Neural cell (in vitro differentiated cells): ENCODE measurements around the gene GPT2. TPM values are rescaled to one million over a fixed set of nuclear protein-coding genes. Genes with fewer than 3 reads are reported as not detected.
A peak's percentile ranks its signal among the peaks of the same experiment; 100 is the strongest.

Source experiments
- H2AFZ ChIP-seq: fragments of 200-600, 300-800 bp; sonication (generic), shearing (Covaris generic); 2 replicates; pipeline ENCODE4 v1.6.0; 2014; ENCODE audit warnings: low read depth, mild to moderate bottlenecking, antibody characterized with exemption, low read length, moderate library complexity
- H3F3A ChIP-seq: fragments of 200-600 bp; shearing (Covaris generic); 2 replicates; pipeline ENCODE4 v1.6.1; 2016; ENCODE audit warnings: mild to moderate bottlenecking, moderate library complexity, mixed read lengths, antibody characterized with exemption, low read length; ENCODE audit not compliant: insufficient read depth, poor library complexity, severe bottlenecking
- H3K27ac ChIP-seq: fragments of 200-600, 300-800 bp; sonication (generic), shearing (Covaris generic); 2 replicates; pipeline ENCODE4 v1.5.1; 2014; ENCODE audit warnings: mild to moderate bottlenecking, low read length, moderate library complexity
- H3K27me3 ChIP-seq: fragments of 300-800, 200-600 bp; sonication (generic), shearing (Covaris generic); 2 replicates; pipeline ENCODE4 v1.6.0; 2014; ENCODE audit warnings: mild to moderate bottlenecking, low read depth, low read length, moderate library complexity; ENCODE audit not compliant: insufficient read depth
- H3K36me3 ChIP-seq: fragments of 300-800, 200-600 bp; sonication (generic), shearing (Covaris generic); 2 replicates; pipeline ENCODE4 v1.5.1; 2014; ENCODE audit warnings: mild to moderate bottlenecking, antibody characterized with exemption, low read length, moderate library complexity; ENCODE audit not compliant: insufficient read depth
- H3K4me2 ChIP-seq: fragments of 300-800, 200-600 bp; sonication (generic), shearing (Covaris generic); 2 replicates; pipeline ENCODE4 v1.6.0; 2014; ENCODE audit warnings: mild to moderate bottlenecking, low read length
- H3K4me3 ChIP-seq: fragments of 300-800, 200-600 bp; sonication (generic), shearing (Covaris generic); 2 replicates; pipeline ENCODE4 v1.5.1; 2014; ENCODE audit warnings: mild to moderate bottlenecking, low read length, moderate library complexity
- H3K79me2 ChIP-seq: fragments of 200-600 bp; shearing (Covaris generic); replicated peaks from 2 replicates; pipeline ENCODE4 v1.6.0; 2014; ENCODE audit warnings: mild to moderate bottlenecking, low read length, moderate library complexity; ENCODE audit not compliant: insufficient read depth
- H3K9ac ChIP-seq: fragments of 300-800, 200-600 bp; sonication (generic), shearing (Covaris generic); 2 replicates; pipeline ENCODE4 v1.6.1; 2016; ENCODE audit warnings: mild to moderate bottlenecking, low read length, mixed read lengths
- H3K9me2 ChIP-seq: fragments of 200-600 bp; shearing (Covaris generic); 2 replicates; pipeline ENCODE4 v1.6.1; 2016; ENCODE audit warnings: mild to moderate bottlenecking, low read length, mixed read lengths; ENCODE audit not compliant: insufficient read depth
- H3K9me3 ChIP-seq: fragments of 200-600, 300-800 bp; sonication (generic), shearing (Covaris generic); 2 replicates; pipeline ENCODE4 v1.6.1; 2016; ENCODE audit warnings: mild to moderate bottlenecking, mixed run types, low read length, moderate library complexity, mixed read lengths
- H4K20me1 ChIP-seq: fragments of 200-600 bp; shearing (Covaris generic); 2 replicates; pipeline ENCODE4 v1.6.1; 2016; ENCODE audit warnings: mild to moderate bottlenecking, mixed run types; ENCODE audit not compliant: insufficient read depth
- EP300 ChIP-seq: fragments of 450-650 bp; conservative IDR thresholded peaks from 2 replicates; pipeline ENCODE4 v1.6.1; 2014; ENCODE audit warnings: antibody characterized with exemption, mild to moderate bottlenecking, moderate library complexity; ENCODE audit not compliant: poor library complexity, severe bottlenecking
- EZH2 ChIP-seq: fragments of 200-600, 300-800 bp; shearing (Covaris generic), sonication (generic); IDR thresholded peaks from 2 replicates; pipeline ENCODE4 v1.6.1; 2014; ENCODE audit warnings: antibody characterized with exemption, low read length, borderline replicate concordance, mild to moderate bottlenecking; ENCODE audit not compliant: insufficient read depth, poor library complexity, severe bottlenecking
- MXI1 ChIP-seq: fragments of 450-650 bp; conservative IDR thresholded peaks from 2 replicates; pipeline ENCODE4 v1.6.1; 2014; ENCODE audit warnings: antibody characterized with exemption, mild to moderate bottlenecking; ENCODE audit not compliant: poor library complexity, severe bottlenecking
- POLR2AphosphoS5 ChIP-seq: IDR thresholded peaks from 2 replicates; pipeline ENCODE4 v1.6.1; 2012
- RAD21 ChIP-seq: fragments of 450-650 bp; conservative IDR thresholded peaks from 2 replicates; pipeline ENCODE4 v1.6.1; 2014; ENCODE audit warnings: antibody characterized with exemption, mild to moderate bottlenecking, moderate library complexity
- SMC3 ChIP-seq: fragments of 450-650 bp; conservative IDR thresholded peaks from 2 replicates; pipeline ENCODE4 v1.6.1; 2014; ENCODE audit warnings: antibody characterized with exemption, mild to moderate bottlenecking, moderate library complexity; ENCODE audit not compliant: poor library complexity
- TAF1 ChIP-seq: IDR thresholded peaks from 2 replicates; pipeline ENCODE4 v1.6.1; 2012; ENCODE audit warnings: low read depth
- polyA plus RNA-seq: library from polyadenylated mRNA; depleted of rRNA; stranded (reverse); fragments of >200 nt; gene quantifications from 2 replicates; pipeline ENCODE4 v1.2.3, GENCODE V29; 2014
- TF ChIP-seq, protein P1 (sequence below): IDR thresholded peaks from 2 replicates; pipeline ENCODE4 v1.6.1; 2012; ENCODE audit warnings: borderline replicate concordance
- TF ChIP-seq, protein P2 (sequence below): fragments of 450-650 bp; IDR thresholded peaks from 2 replicates; pipeline ENCODE4 v1.5.1; 2014; ENCODE audit warnings: antibody characterized with exemption, mild to moderate bottlenecking, moderate library complexity; ENCODE audit not compliant: poor library complexity, severe bottlenecking

The GPT2 gene
- polyA plus RNA-seq, 1 donor from 2014 or later: 23.9 TPM

DNA sequence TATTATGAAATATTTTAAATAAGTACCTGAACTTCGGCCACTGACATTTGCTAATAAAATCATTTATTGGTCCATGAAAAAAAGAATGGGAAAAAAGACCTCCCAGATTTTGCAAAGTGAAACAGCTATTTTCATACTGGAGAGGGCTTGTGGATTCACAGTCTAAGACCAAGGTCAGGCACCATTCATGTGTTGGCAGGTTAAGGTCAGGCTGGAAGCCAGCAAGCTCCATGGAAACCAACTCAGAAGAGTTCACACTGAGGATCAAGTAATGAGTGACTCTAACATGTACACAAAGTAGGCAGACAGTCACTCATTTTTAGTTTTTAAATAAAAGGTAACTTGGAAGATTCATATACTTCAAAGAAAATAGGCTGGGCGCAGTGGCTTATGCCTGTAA, 85.9 kb downstream of the GPT2 start:
- Histone ChIP-seq H3K4me2 (no peak overlapping the region), H3K4me3 (peak overlapping the region; percentile 20), H3K27me3 (no peaks in the 10 kb centered on the region), H3K9ac (no peak overlapping the region), H4K20me1 (no peaks in the 10 kb centered on the region), H3K27ac (no peak overlapping the region), H3K79me2 (peaks cover 42% of the 10 kb centered on the region), H3K9me3 (no peaks in the 10 kb centered on the region), H3F3A (no peaks in the 10 kb centered on the region), H3K36me3 (peaks cover 4% of the 10 kb centered on the region), H3K9me2 (no peaks in the 10 kb centered on the region), H2AFZ (no peak overlapping the region)
- no peak for TF ChIP-seq EZH2
- TF ChIP-seq, protein P1, sequence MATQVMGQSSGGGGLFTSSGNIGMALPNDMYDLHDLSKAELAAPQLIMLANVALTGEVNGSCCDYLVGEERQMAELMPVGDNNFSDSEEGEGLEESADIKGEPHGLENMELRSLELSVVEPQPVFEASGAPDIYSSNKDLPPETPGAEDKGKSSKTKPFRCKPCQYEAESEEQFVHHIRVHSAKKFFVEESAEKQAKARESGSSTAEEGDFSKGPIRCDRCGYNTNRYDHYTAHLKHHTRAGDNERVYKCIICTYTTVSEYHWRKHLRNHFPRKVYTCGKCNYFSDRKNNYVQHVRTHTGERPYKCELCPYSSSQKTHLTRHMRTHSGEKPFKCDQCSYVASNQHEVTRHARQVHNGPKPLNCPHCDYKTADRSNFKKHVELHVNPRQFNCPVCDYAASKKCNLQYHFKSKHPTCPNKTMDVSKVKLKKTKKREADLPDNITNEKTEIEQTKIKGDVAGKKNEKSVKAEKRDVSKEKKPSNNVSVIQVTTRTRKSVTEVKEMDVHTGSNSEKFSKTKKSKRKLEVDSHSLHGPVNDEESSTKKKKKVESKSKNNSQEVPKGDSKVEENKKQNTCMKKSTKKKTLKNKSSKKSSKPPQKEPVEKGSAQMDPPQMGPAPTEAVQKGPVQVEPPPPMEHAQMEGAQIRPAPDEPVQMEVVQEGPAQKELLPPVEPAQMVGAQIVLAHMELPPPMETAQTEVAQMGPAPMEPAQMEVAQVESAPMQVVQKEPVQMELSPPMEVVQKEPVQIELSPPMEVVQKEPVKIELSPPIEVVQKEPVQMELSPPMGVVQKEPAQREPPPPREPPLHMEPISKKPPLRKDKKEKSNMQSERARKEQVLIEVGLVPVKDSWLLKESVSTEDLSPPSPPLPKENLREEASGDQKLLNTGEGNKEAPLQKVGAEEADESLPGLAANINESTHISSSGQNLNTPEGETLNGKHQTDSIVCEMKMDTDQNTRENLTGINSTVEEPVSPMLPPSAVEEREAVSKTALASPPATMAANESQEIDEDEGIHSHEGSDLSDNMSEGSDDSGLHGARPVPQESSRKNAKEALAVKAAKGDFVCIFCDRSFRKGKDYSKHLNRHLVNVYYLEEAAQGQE: no peak
- TF ChIP-seq, protein P2, sequence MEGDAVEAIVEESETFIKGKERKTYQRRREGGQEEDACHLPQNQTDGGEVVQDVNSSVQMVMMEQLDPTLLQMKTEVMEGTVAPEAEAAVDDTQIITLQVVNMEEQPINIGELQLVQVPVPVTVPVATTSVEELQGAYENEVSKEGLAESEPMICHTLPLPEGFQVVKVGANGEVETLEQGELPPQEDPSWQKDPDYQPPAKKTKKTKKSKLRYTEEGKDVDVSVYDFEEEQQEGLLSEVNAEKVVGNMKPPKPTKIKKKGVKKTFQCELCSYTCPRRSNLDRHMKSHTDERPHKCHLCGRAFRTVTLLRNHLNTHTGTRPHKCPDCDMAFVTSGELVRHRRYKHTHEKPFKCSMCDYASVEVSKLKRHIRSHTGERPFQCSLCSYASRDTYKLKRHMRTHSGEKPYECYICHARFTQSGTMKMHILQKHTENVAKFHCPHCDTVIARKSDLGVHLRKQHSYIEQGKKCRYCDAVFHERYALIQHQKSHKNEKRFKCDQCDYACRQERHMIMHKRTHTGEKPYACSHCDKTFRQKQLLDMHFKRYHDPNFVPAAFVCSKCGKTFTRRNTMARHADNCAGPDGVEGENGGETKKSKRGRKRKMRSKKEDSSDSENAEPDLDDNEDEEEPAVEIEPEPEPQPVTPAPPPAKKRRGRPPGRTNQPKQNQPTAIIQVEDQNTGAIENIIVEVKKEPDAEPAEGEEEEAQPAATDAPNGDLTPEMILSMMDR: no peak
- TF ChIP-seq SMC3: no peak
- no peak for TF ChIP-seq MXI1
- no peak for TF ChIP-seq TAF1
- TF ChIP-seq POLR2AphosphoS5: no peak
- TF ChIP-seq EP300: no peak

DNA sequence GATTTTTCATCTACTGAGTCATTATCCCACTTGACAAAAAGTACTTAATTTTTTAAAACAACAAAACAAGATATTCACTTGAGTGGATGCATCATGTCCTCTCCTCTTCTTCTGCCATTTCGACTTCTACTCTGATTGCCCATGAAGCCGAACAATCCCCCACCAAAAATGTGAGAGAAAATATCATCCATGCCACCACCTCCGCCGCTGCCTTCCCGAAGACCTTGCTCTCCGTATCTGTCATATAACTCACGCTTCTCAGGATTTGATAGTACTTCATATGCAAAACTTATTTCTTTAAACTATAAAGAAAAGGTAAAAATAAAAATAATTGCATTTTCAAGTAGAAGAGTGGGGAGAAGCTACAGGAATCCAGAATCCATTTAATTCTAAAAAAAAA, 87.1 kb downstream of the GPT2 start:
- Histone ChIP-seq H3K79me2 (peaks cover 42% of the 10 kb centered on the region), H3K27me3 (no peaks in the 10 kb centered on the region), H3K9me2 (no peaks in the 10 kb centered on the region), H3K9ac (no peak overlapping the region), H3K4me3 (no peak overlapping the region), H3K9me3 (no peaks in the 10 kb centered on the region), H3K36me3 (peaks cover 4% of the 10 kb centered on the region), H3K4me2 (peak overlapping the region; percentile 99), H2AFZ (no peak overlapping the region), H3F3A (no peaks in the 10 kb centered on the region), H3K27ac (no peak overlapping the region), H4K20me1 (no peaks in the 10 kb centered on the region)
- TF ChIP-seq EP300 (no peak), RAD21 (no peak), MXI1 (no peak), EZH2 (no peak)
